HEK293 (cell line): ENCODE measurements around the gene HEXIM1.

Source experiments
- CTCF ChIA-PET: fragments of 350-600 bp; formaldehyde crosslinking; extraction: SDS; loops from one replicate; lab custom pipeline; 2021; ENCODE audit warnings: antibody characterized with exemption; lab: Yijun Ruan, JAX
- POLR2A ChIA-PET: fragments of 300-600 bp; formaldehyde crosslinking; extraction: SDS; loops from one replicate; lab custom pipeline; 2020; ENCODE audit warnings: antibody characterized with exemption, inconsistent platforms; lab: Yijun Ruan, JAX
- H3K27ac ChIP-seq: fragments of 200-500 bp; sonication (Bioruptor generic); 2 replicates; pipeline ENCODE4 v1.5.1; 2014; ENCODE audit warnings: low read depth, low read length, control low read depth, inconsistent platforms; ENCODE audit errors: extremely low read depth
- H3K36me3 ChIP-seq, 2 experiments: fragments of 200-500 bp in 1 of 2; sonication (Bioruptor generic) in 1 of 2; 1 replicate in 1 of 2; 2 replicates in 1 of 2; pipeline ENCODE4 v1.5.1; 2014 to 2017; ENCODE audit warnings: inconsistent platforms in 2 of 2, low read length in 2 of 2; ENCODE audit not compliant: control insufficient read depth in 2 of 2, insufficient read depth in 1 of 2
- H3K4me1 ChIP-seq: fragments of 200-500 bp; sonication (Bioruptor generic); 2 replicates; pipeline ENCODE4 v1.5.1; 2014; ENCODE audit warnings: mild to moderate bottlenecking, low read length, inconsistent platforms; ENCODE audit not compliant: control insufficient read depth, insufficient read depth
- H3K4me3 ChIP-seq: 2 replicates; pipeline ENCODE4 v1.5.1; 2011; ENCODE audit warnings: low read depth, mild to moderate bottlenecking, control low read depth, low read length, moderate library complexity
- H3K9me3 ChIP-seq: fragments of 200-500 bp; sonication (Bioruptor generic); 2 replicates; pipeline ENCODE4 v1.5.1; 2014; ENCODE audit warnings: low read depth, low read length, inconsistent platforms; ENCODE audit not compliant: control insufficient read depth, insufficient read depth
- AEBP2 ChIP-seq: fragments of 450-650 bp; formaldehyde crosslinking; IDR thresholded peaks from 2 replicates; pipeline ENCODE4 v1.5.1; 2016; ENCODE audit warnings: missing biosample characterization, missing genetic modification characterization, borderline replicate concordance
- BCL11B ChIP-seq: fragments of 450-650 bp; formaldehyde crosslinking; IDR thresholded peaks from 2 replicates; pipeline ENCODE4 v1.5.1; 2016; ENCODE audit warnings: low read depth, missing biosample characterization, missing genetic modification characterization
- GLI2 ChIP-seq: fragments of 450-650 bp; formaldehyde crosslinking; IDR thresholded peaks from 2 replicates; pipeline ENCODE4; 2017; ENCODE audit warnings: missing biosample characterization, missing genetic modification characterization, low read depth, borderline replicate concordance
- IKZF3 ChIP-seq: fragments of 450-650 bp; IDR thresholded peaks from 2 replicates; pipeline ENCODE4 v1.5.0; 2018; ENCODE audit warnings: missing biosample characterization, mild to moderate bottlenecking, missing genetic modification characterization, moderate library complexity
- KLF7 ChIP-seq: fragments of 450-650 bp; formaldehyde crosslinking; IDR thresholded peaks from 2 replicates; pipeline ENCODE4 v1.5.1; 2016; ENCODE audit warnings: missing biosample characterization, missing genetic modification characterization, borderline replicate concordance
- MEIS1 ChIP-seq: sonication (generic); formaldehyde crosslinking; IDR thresholded peaks from 2 replicates; pipeline ENCODE4 v1.8.1; 2022; ENCODE audit warnings: missing genetic modification reagents, mild to moderate bottlenecking, borderline replicate concordance
- MZF1 ChIP-seq: fragments of 450-650 bp; formaldehyde crosslinking; IDR thresholded peaks from 2 replicates; pipeline ENCODE4 v1.5.1; 2017; ENCODE audit warnings: missing biosample characterization, missing genetic modification characterization, borderline replicate concordance
- PRDM1 ChIP-seq: fragments of 450-650 bp; formaldehyde crosslinking; IDR thresholded peaks from 2 replicates; pipeline ENCODE4; 2016; ENCODE audit warnings: missing biosample characterization, missing genetic modification characterization
- PRDM4 ChIP-seq: fragments of 450-650 bp; formaldehyde crosslinking; IDR thresholded peaks from 2 replicates; pipeline ENCODE4 v1.5.1; 2017; ENCODE audit warnings: missing biosample characterization, missing genetic modification characterization
- SP3 ChIP-seq: fragments of 450-650 bp; formaldehyde crosslinking; IDR thresholded peaks from 2 replicates; pipeline ENCODE4 v1.5.1; 2016; ENCODE audit warnings: missing biosample characterization, missing genetic modification characterization
- ZBTB17 ChIP-seq: fragments of 450-650 bp; formaldehyde crosslinking; IDR thresholded peaks from 2 replicates; pipeline ENCODE4 v1.5.1; 2016; ENCODE audit warnings: missing biosample characterization, missing genetic modification characterization
- ZBTB48 ChIP-seq: fragments of 450-650 bp; formaldehyde crosslinking; IDR thresholded peaks from 2 replicates; pipeline ENCODE4 v1.5.1; 2016; ENCODE audit warnings: missing biosample characterization, missing genetic modification characterization
- ZFP37 ChIP-seq: fragments of 450-650 bp; formaldehyde crosslinking; IDR thresholded peaks from 2 replicates; pipeline ENCODE4 v1.5.1; 2016; ENCODE audit warnings: missing biosample characterization, missing genetic modification characterization
- ZNF114 ChIP-seq: fragments of 450-650 bp; formaldehyde crosslinking; IDR thresholded peaks from 2 replicates; pipeline ENCODE4 v1.5.0; 2017; ENCODE audit warnings: missing biosample characterization, missing genetic modification characterization
- ZNF138 ChIP-seq: fragments of 450-650 bp; formaldehyde crosslinking; IDR thresholded peaks from 2 replicates; pipeline ENCODE4 v1.5.1; 2016; ENCODE audit warnings: missing biosample characterization, missing genetic modification characterization, borderline replicate concordance
- ZNF157 ChIP-seq: fragments of 450-650 bp; formaldehyde crosslinking; IDR thresholded peaks from 2 replicates; pipeline ENCODE4 v1.5.1; 2016; ENCODE audit warnings: missing biosample characterization, missing genetic modification characterization
- ZNF18 ChIP-seq: fragments of 450-650 bp; formaldehyde crosslinking; IDR thresholded peaks from 2 replicates; pipeline ENCODE4 v1.5.1; 2016; ENCODE audit warnings: missing biosample characterization, missing genetic modification characterization
- ZNF2 ChIP-seq: fragments of 450-650 bp; formaldehyde crosslinking; IDR thresholded peaks from 2 replicates; pipeline ENCODE4 v1.5.1; 2016; ENCODE audit warnings: missing biosample characterization, missing genetic modification characterization
- ZNF324 ChIP-seq: fragments of 450-650 bp; formaldehyde crosslinking; IDR thresholded peaks from 2 replicates; pipeline ENCODE4 v1.5.1; 2016; ENCODE audit warnings: missing biosample characterization, missing genetic modification characterization
- ZNF350 ChIP-seq: fragments of 450-650 bp; formaldehyde crosslinking; IDR thresholded peaks from 2 replicates; pipeline ENCODE4 v1.5.0; 2017; ENCODE audit warnings: missing biosample characterization, mild to moderate bottlenecking, missing genetic modification characterization
- ZNF354C ChIP-seq: fragments of 450-650 bp; formaldehyde crosslinking; IDR thresholded peaks from 2 replicates; pipeline ENCODE4 v1.5.1; 2016; ENCODE audit warnings: missing biosample characterization, missing genetic modification characterization, low read depth, borderline replicate concordance
- ZNF366 ChIP-seq: fragments of 450-650 bp; formaldehyde crosslinking; conservative IDR thresholded peaks from 2 replicates; pipeline ENCODE4 v1.5.1; 2016; ENCODE audit warnings: missing biosample characterization, missing genetic modification characterization
- ZNF423 ChIP-seq: fragments of 450-650 bp; formaldehyde crosslinking; IDR thresholded peaks from 2 replicates; pipeline ENCODE4 v1.5.1; 2016; ENCODE audit warnings: missing biosample characterization, missing genetic modification characterization
- ZNF639 ChIP-seq: fragments of 450-650 bp; formaldehyde crosslinking; IDR thresholded peaks from 2 replicates; pipeline ENCODE4 v1.5.1; 2016; ENCODE audit warnings: missing biosample characterization, missing genetic modification characterization
- ZNF670 ChIP-seq: fragments of 450-650 bp; formaldehyde crosslinking; IDR thresholded peaks from 2 replicates; pipeline ENCODE4 v1.5.1; 2016; ENCODE audit warnings: missing biosample characterization, missing genetic modification characterization, low read depth
- ZNF747 ChIP-seq: fragments of 450-650 bp; formaldehyde crosslinking; IDR thresholded peaks from 2 replicates; pipeline ENCODE4 v1.5.1; 2016; ENCODE audit warnings: missing biosample characterization, missing genetic modification characterization
- TF ChIP-seq, protein P1 (sequence below): fragments of 450-650 bp; formaldehyde crosslinking; IDR thresholded peaks from 2 replicates; pipeline ENCODE4 v1.5.1; 2016; ENCODE audit warnings: missing biosample characterization, missing genetic modification characterization

Gene HEXIM1

DNA sequence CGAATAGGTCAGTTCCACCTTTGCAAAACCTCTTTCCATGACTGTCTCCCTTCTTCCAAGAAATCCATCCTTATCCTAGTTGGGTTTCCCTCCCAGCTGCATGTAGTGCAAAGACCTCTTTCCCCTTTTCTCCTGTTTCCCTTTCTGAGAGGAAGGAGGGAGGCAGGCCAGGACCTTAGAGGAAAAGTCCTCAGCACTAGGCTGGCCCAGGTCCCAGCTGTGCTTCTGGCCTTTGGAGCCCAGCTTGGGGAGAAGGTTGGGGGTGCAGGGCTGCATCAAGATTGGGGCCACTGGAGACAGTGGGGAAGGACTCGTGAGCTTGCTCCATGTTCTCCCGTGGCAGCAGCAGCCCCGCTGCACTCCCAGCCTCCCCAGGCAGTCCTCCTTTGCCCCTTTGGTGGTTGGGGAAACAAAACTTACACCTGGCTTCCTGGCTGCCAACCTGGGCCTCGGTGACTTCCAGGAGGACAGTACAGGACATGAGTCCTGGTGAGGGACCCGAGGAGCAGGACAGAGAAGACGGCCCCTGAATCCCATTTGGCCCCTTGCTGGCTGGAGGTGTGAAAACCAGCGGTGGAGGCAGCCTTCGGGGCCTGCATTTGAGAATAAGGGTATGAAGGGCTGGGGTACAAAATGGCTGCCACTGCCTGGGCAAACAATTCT lies 13.9 kb downstream of the HEXIM1 start (continued):
- TF ChIP-seq MEIS1 (CRISPR knock-in tag) = no peak
- TF ChIP-seq SP3 (tag by site-specific recombination) = no peak
- TF ChIP-seq ZNF18 (tag by site-specific recombination) = no peak
- no peak for TF ChIP-seq ZNF138
- no peak for TF ChIP-seq GLI2 (tag by site-specific recombination)
- peak; percentile 77 for TF ChIP-seq PRDM1 (tag by site-specific recombination)
- TF ChIP-seq ZNF639 = no peak
- no peak for TF ChIP-seq ZNF350 (tag by site-specific recombination)
- no peak for TF ChIP-seq AEBP2 (tag by site-specific recombination)
- TF ChIP-seq ZNF324 = no peak
- no peak for TF ChIP-seq KLF7
- TF ChIP-seq ZNF2 (tag by site-specific recombination) = no peak
- TF ChIP-seq ZNF114 (tag by site-specific recombination) = no peak
- TF ChIP-seq ZNF366 (tag by site-specific recombination) = peak; percentile 64
- 0 out of 2 replicates have a peak, but pooled peaks have one; percentile 49 for TF ChIP-seq ZBTB17 (tag by site-specific recombination)
- TF ChIP-seq BCL11B (tag by site-specific recombination) = no peak
- TF ChIP-seq ZBTB48 = peak; percentile 44; the same call in 1 of the 2 replicates
- TF ChIP-seq PRDM4 (tag by site-specific recombination) = no peak

DNA sequence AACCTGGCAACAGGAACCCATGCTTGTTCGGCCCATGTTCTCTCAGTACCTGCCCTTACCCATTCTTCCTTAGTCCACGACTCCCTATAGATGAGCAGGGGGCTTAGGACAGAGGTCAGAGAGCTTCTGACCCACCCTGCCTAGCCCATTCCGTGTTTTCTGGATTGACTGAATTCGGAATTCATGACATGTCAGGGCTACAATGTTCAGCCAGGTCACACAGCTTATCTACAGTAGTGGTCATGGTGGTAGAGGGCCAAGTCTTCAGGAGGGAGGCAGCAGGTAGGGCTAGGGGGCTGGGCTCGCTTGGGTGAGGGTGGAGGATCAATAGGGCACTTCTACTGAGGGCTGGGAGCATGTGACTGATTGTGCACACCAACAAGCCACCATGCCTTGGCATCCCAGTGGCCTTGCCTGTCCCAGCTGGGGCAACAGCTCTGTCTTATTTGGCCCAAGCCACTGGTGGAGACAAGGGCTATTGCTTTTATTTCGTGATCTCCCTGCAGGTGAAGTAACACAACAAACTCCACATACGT lies 16.5 kb downstream of the HEXIM1 start:
- CTCF ChIA-PET = interaction anchor here (1.2 to 2.5 kb wide), 3 partner anchors 15 to 33 kb away, joined by 4 to 24 read pairs (median 11); partner anchors contain the start of gene ACBD4
- no peak overlapping the region for H3K4me3 ChIP-seq
- TF ChIP-seq ZNF670 (tag by site-specific recombination) = no peak
- TF ChIP-seq ZFP37 = no peak
- TF ChIP-seq ZNF423 = no peak
- no peak for TF ChIP-seq MZF1
- TF ChIP-seq ZNF18 (tag by site-specific recombination) = no peak
- TF ChIP-seq GLI2 (tag by site-specific recombination) = no peak
- TF ChIP-seq ZNF747 (tag by site-specific recombination) = no peak
- no peak for TF ChIP-seq IKZF3
- no peak for TF ChIP-seq ZNF354C (tag by site-specific recombination)
- no peak for TF ChIP-seq ZNF157
- TF ChIP-seq, protein P1, sequence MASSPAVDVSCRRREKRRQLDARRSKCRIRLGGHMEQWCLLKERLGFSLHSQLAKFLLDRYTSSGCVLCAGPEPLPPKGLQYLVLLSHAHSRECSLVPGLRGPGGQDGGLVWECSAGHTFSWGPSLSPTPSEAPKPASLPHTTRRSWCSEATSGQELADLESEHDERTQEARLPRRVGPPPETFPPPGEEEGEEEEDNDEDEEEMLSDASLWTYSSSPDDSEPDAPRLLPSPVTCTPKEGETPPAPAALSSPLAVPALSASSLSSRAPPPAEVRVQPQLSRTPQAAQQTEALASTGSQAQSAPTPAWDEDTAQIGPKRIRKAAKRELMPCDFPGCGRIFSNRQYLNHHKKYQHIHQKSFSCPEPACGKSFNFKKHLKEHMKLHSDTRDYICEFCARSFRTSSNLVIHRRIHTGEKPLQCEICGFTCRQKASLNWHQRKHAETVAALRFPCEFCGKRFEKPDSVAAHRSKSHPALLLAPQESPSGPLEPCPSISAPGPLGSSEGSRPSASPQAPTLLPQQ = no peak

More for the DNA sequence above, 16.5 kb downstream of the HEXIM1 start:
- peaks cover 5 to 16% of the 10 kb centered on the region in 2 experiments; a peak in 2 of 3 replicates for H3K36me3 ChIP-seq
- POLR2A ChIA-PET = interaction anchor here (0.6 to 9.4 kb wide), 2 partner anchors 12 to 15 kb away, joined by 4 to 700 read pairs; partner anchors contain the start of gene HEXIM1
- H3K27ac ChIP-seq = no peak overlapping the region
- peaks cover 4% of the 10 kb centered on the region for H3K4me1 ChIP-seq
- H3K9me3 ChIP-seq = no peaks in the 10 kb centered on the region
